Body of pancreas (tissue), 4 donors: ENCODE measurements around the gene LRP11. TPM values are rescaled to one million over a fixed set of nuclear protein-coding genes. Genes with fewer than 3 reads are reported as not detected.

Source experiments
- ATAC-seq: fragments of 150-250 bp; one replicate; pipeline ENCODE4 v1.9.1; 2016
- DNase-seq, 4 donors: peaks; one replicate each; pipeline ENCODE4 v3.0.0-alpha.2; 2019
- H3K27ac ChIP-seq, 4 donors: fragments of 200-600 bp; sonication (generic); 1 replicate in 3 of 4; 2 replicates in 1 of 4; pipeline versions ENCODE4 v1.5.1 to v1.6.1; 2016 to 2019; ENCODE audit warnings: mild to moderate bottlenecking in 1 of 4, mixed read lengths in 1 of 4, moderate library complexity in 1 of 4
- H3K27me3 ChIP-seq, 2 donors: fragments of 200-600 bp; sonication (generic); one replicate each; pipeline ENCODE4 v1.6.0; 2016; ENCODE audit warnings: mild to moderate bottlenecking in 1 of 2
- H3K36me3 ChIP-seq, 2 donors: fragments of 200-600 bp; sonication (generic); replicated peaks in 1 of 2; 2 replicates each; pipeline ENCODE4 v1.5.1; 2016; ENCODE audit warnings: low read depth in 2 of 2; ENCODE audit not compliant: insufficient read depth in 1 of 2
- H3K4me1 ChIP-seq: fragments of 200-600 bp; sonication (generic); one replicate; pipeline ENCODE4 v1.6.0; 2016
- H3K4me3 ChIP-seq, 2 donors: fragments of 200-600 bp; sonication (generic); 1 replicate in 1 of 2; 2 replicates in 1 of 2; pipeline ENCODE4 v1.5.1; 2016 to 2019
- H3K9me3 ChIP-seq, 3 donors: fragments of 200-600 bp; sonication (generic); 1 replicate in 2 of 3; 2 replicates in 1 of 3; pipeline ENCODE4 v1.5.1; 2016
- CTCF ChIP-seq, 7 experiments: fragments of 450-650 bp in 4 of 7; fragments of 200-600 bp in 3 of 7; sonication (generic) in 3 of 7; IDR thresholded peaks; one replicate each; pipeline ENCODE4 v1.5.1; 2016 to 2019; ENCODE audit warnings: antibody characterized with exemption in 7 of 7
- POLR2A ChIP-seq, 3 donors: fragments of 450-650 bp; IDR thresholded peaks; one replicate each; pipeline ENCODE4 v1.6.1; 2016; ENCODE audit warnings: antibody characterized with exemption in 3 of 3, mild to moderate bottlenecking in 2 of 3
- whole genome bisulfite sequencing, 2 donors: methylation state at CpG; one replicate each; pipeline ENCODE4 v1.1.5; 2017; 5-methylcytosine and 5-hydroxymethylcytosine counted together
- intact Hi-C: fragments of 100-400 bp; cut with DNase I; formaldehyde crosslinking; loops from one replicate; pipeline ENCODE4 v1.15.1; 2023
- total RNA-seq, 2 donors: library from RNA; depleted of rRNA; stranded (reverse); fragments of >200 nt; gene quantifications; one replicate each; pipeline ENCODE4 v1.1.0, GENCODE V29; 2016

The LRP11 gene
- total RNA-seq, 2 donors from 2014 or later = 21.0 to 28.0 TPM

- intact Hi-C loops = no loop called here
- ATAC-seq = no peak
- Histone ChIP-seq H3K27me3 (no peaks in the 10 kb centered on the region), H3K4me1 (peaks cover 11% of the 10 kb centered on the region), H3K4me3 (no peak overlapping the region), H3K9me3 (no peaks in the 10 kb centered on the region), H3K36me3 (peaks cover 0 to 6% of the 10 kb centered on the region in 2 donors), H3K27ac (no peak overlapping the region)
- DNase-seq = no peak
- WGBS, 2 donors = 25% methylated on average over 2 of the region's 2 CpGs
- TF ChIP-seq CTCF (IDR thresholded peaks at IDR 0.05) (no peak), POLR2A (IDR thresholded peaks at IDR 0.05) (no peak)
Observed at GRCh38 chr6:149769676-149770075, 94.5 kb downstream of the LRP11 start.

Other genes with a start within 250 kb of the LRP11 start
- gene KATNA1, start 215.6 kb downstream of the LRP11 start, total RNA-seq = 1 to 10 TPM; 4.3 to 8.8 TPM
- gene LATS1, start 146.3 kb downstream of the LRP11 start, total RNA-seq = 10 to 100 TPM; 12.7 to 15.5 TPM
- gene NUP43, start 117.8 kb downstream of the LRP11 start, total RNA-seq = 10 to 100 TPM in 1 of 2 donors, 1 to 10 TPM in 1; 8.6 to 22.8 TPM
- gene PCMT1, start 114.6 kb downstream of the LRP11 start, total RNA-seq = 10 to 100 TPM; 26.2 to 26.7 TPM
- not detected for gene RAET1E, start 33.8 kb upstream of the LRP11 start, total RNA-seq
- gene RAET1G, start 58.8 kb upstream of the LRP11 start, total RNA-seq = not detected
- under 1 TPM in 1 of 2 donors, not detected in 1; 0.26 TPM for gene ULBP2, start 77.7 kb upstream of the LRP11 start, total RNA-seq
- gene ULBP1, start 99.6 kb upstream of the LRP11 start, total RNA-seq = not detected
- gene RAET1L, start 161.2 kb upstream of the LRP11 start, total RNA-seq = not detected
- gene ULBP3, start 204.8 kb upstream of the LRP11 start, total RNA-seq = under 1 TPM in 1 of 2 donors, not detected in 1; 0.78 TPM